ENCODE results near the gene CAMK1. TPM values are rescaled to one million over a fixed set of nuclear protein-coding genes. Genes with fewer than 3 reads are reported as not detected.

CAMK1 gene
- total RNA-seq, 1 experiment from 2014 or later: 19.7 TPM

DNA sequence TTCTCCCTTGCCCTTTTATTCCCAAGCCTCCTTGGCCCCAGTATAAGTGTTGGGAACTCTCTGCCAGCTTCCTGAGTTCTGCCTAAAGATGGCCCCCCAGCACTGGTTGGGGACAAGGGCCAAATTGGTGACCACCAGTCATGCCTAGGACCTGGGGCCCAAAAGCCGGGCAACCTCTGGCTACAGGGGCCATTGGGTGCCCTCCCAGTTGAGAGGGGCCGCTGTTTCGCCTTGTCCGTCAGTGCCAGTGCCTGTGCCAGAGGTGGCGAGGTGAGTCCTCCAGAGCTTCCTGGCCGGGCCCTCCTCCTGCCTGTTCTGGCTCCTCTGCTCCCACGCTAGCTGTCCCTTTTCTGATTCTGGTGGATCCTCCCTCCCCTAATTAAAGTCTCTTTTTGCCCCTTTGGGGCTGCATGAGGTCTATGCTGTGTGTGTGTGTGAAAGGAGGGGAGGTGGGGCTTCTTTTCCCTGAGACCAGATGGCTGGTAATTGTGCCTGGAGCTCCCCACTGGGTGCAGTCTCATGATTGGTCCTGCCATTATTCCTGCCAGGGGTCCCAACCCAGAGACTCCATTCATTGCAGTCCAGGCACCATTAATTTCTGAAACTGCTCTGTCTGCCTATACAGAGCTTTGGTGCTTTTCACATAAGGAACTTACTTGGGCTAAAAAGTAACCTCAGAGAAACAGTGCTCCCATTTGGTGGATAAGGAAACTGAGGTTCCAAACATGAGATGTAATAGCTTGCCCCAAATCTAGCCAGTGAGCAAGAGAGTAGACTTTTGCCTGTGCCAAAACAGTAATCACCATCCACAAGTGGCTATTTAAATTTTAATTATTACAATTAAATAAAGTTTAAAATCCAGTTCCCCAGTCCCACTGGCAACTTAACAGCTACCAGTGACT is 37.2 kb upstream of the CAMK1 start:
- peaks cover 30 to 33% of the 10 kb centered on the region in 2 experiments; a peak in 3 of 4 replicates for H3K36me3 ChIP-seq (ENCODE audit: control insufficient read depth in 1 of 2, insufficient read depth in 2 of 2, low read length in 2 of 2)
- RAD21 ChIA-PET (ENCODE audit: low non-redundant PET in 1 of 2, low total read pairs in 2 of 2, uncharacterized antibody in 2 of 2, unreplicated experiment in 2 of 2): no interaction called here
- CTCF ChIA-PET: interaction anchor here (1.0 kb wide), 1 partner anchor 140 kb away, joined by 4 read pairs; no protein-coding TSS in a partner anchor
- no peak overlapping the region for H3K4me2 ChIP-seq (ENCODE audit: low read length)
- no peaks in the 10 kb centered on the region for H3K9me3 ChIP-seq (ENCODE audit: control insufficient read depth in 1 of 2, insufficient read depth in 1 of 2, low read depth in 1 of 2, low read length in 2 of 2)
- no peaks in the 10 kb centered on the region for H3K9me2 ChIP-seq (ENCODE audit: insufficient read depth)
- ATAC-seq: no peak
- H3K4me1 ChIP-seq (ENCODE audit: control insufficient read depth in 1 of 2, insufficient read depth in 2 of 2, low read length in 2 of 2): peaks cover 11 to 33% of the 10 kb centered on the region in 2 experiments; a peak in 3 of 4 replicates
- BruUV-seq (replicated peaks): TSS peak; percentile 32
- DNase-seq (ENCODE audit: low read depth, low spot score): no peak
- H3K27ac ChIP-seq (ENCODE audit: low read depth, low read length): no peak overlapping the region
- no peaks in the 10 kb centered on the region; the same call in 1 of the 2 replicates for H3K79me2 ChIP-seq (ENCODE audit: insufficient read depth, low read length)
- no peak overlapping the region for H3K9ac ChIP-seq (ENCODE audit: low read length)
- H3K4me3 ChIP-seq (replicated peaks in 1 of 2; ENCODE audit: low read depth in 1 of 2, low read length in 2 of 2): no peak overlapping the region
- POLR2A ChIA-PET: no interaction called here
- H4K20me1 ChIP-seq (ENCODE audit: insufficient read depth): no peaks in the 10 kb centered on the region
- intact Hi-C loops (cut with micrococcal nuclease): loop anchor here (10.0 kb wide), 1 partner anchor 302 kb away; no protein-coding TSS in a partner anchor
- no peak overlapping the region for H2AFZ ChIP-seq (ENCODE audit: low read depth, low read length, poor library complexity, severe bottlenecking)
- no peaks in the 10 kb centered on the region for H3K27me3 ChIP-seq (ENCODE audit: insufficient read depth, low read length)
- TF ChIP-seq CBX3 (IDR thresholded peaks at IDR 0.05; ENCODE audit: low read depth) (no peak), TCF7L2 (IDR thresholded peaks at IDR 0.05; ENCODE audit: borderline replicate concordance, extremely low read depth, insufficient read depth, insufficient read length) (no peak), ZNF274 (IDR thresholded peaks at IDR 0.05; ENCODE audit: low read depth, low read length) (no peak), JUND (IDR thresholded peaks at IDR 0.05) (no peak), YY1 (IDR thresholded peaks at IDR 0.05; ENCODE audit: extremely low read depth, insufficient replicate concordance, low read depth, low read length) (no peak), RAD21 (IDR thresholded peaks at IDR 0.05; ENCODE audit: low read depth) (no peak), ZFX (IDR thresholded peaks at IDR 0.05) (no peak), SP1 (IDR thresholded peaks at IDR 0.05; ENCODE audit: low read depth) (no peak), POLR2A (IDR thresholded peaks at IDR 0.05; ENCODE audit: borderline replicate concordance, extremely low read depth, insufficient read depth, insufficient read length) (no peak), EZH2 (IDR thresholded peaks at IDR 0.05) (no peak), EGR1 (IDR thresholded peaks at IDR 0.05; ENCODE audit: low read depth) (no peak), SIN3A (IDR thresholded peaks at IDR 0.05; ENCODE audit: low read depth) (no peak)
- TF ChIP-seq, protein P1, sequence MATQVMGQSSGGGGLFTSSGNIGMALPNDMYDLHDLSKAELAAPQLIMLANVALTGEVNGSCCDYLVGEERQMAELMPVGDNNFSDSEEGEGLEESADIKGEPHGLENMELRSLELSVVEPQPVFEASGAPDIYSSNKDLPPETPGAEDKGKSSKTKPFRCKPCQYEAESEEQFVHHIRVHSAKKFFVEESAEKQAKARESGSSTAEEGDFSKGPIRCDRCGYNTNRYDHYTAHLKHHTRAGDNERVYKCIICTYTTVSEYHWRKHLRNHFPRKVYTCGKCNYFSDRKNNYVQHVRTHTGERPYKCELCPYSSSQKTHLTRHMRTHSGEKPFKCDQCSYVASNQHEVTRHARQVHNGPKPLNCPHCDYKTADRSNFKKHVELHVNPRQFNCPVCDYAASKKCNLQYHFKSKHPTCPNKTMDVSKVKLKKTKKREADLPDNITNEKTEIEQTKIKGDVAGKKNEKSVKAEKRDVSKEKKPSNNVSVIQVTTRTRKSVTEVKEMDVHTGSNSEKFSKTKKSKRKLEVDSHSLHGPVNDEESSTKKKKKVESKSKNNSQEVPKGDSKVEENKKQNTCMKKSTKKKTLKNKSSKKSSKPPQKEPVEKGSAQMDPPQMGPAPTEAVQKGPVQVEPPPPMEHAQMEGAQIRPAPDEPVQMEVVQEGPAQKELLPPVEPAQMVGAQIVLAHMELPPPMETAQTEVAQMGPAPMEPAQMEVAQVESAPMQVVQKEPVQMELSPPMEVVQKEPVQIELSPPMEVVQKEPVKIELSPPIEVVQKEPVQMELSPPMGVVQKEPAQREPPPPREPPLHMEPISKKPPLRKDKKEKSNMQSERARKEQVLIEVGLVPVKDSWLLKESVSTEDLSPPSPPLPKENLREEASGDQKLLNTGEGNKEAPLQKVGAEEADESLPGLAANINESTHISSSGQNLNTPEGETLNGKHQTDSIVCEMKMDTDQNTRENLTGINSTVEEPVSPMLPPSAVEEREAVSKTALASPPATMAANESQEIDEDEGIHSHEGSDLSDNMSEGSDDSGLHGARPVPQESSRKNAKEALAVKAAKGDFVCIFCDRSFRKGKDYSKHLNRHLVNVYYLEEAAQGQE (IDR thresholded peaks at IDR 0.05; ENCODE audit: low read depth): no peak
- TF ChIP-seq, protein P2, sequence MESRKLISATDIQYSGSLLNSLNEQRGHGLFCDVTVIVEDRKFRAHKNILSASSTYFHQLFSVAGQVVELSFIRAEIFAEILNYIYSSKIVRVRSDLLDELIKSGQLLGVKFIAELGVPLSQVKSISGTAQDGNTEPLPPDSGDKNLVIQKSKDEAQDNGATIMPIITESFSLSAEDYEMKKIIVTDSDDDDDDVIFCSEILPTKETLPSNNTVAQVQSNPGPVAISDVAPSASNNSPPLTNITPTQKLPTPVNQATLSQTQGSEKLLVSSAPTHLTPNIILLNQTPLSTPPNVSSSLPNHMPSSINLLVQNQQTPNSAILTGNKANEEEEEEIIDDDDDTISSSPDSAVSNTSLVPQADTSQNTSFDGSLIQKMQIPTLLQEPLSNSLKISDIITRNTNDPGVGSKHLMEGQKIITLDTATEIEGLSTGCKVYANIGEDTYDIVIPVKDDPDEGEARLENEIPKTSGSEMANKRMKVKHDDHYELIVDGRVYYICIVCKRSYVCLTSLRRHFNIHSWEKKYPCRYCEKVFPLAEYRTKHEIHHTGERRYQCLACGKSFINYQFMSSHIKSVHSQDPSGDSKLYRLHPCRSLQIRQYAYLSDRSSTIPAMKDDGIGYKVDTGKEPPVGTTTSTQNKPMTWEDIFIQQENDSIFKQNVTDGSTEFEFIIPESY (IDR thresholded peaks at IDR 0.05; ENCODE audit: extremely low read depth, insufficient replicate concordance, low read length): no peak
